Spleen (tissue), 11 donors: ENCODE results near the gene DALRD3. TPM values are rescaled to one million over a fixed set of nuclear protein-coding genes. Genes with fewer than 3 reads are reported as not detected.

Experiments
- DNase-seq: peaks from one replicate; pipeline ENCODE4 v3.0.0-alpha.2; 2020
- H3K27ac ChIP-seq, 8 donors: fragments of 200-600 bp; sonication (generic) in 7 of 8; 1 replicate in 4 of 8; 2 replicates in 4 of 8; pipeline versions ENCODE4 v1.5.0 to v1.8.0; 2016 to 2021; ENCODE audit warnings: inconsistent platforms in 4 of 8, mild to moderate bottlenecking in 4 of 8, moderate library complexity in 1 of 8
- H3K27me3 ChIP-seq, 7 donors: fragments of 200-600 bp; sonication (generic) in 6 of 7; replicated peaks in 1 of 7; 1 replicate in 4 of 7; 2 replicates in 3 of 7; pipeline versions ENCODE4 v1.5.0 to v1.8.0; 2016 to 2021; ENCODE audit warnings: inconsistent platforms in 3 of 7, mild to moderate bottlenecking in 1 of 7
- H3K36me3 ChIP-seq, 6 donors: fragments of 200-600 bp; sonication (generic) in 5 of 6; 1 replicate in 4 of 6; 2 replicates in 2 of 6; pipeline versions ENCODE4 v1.5.0 to v1.8.0; 2016 to 2021; ENCODE audit warnings: inconsistent platforms in 2 of 6
- H3K4me1 ChIP-seq, 6 donors: fragments of 200-600 bp; sonication (generic) in 5 of 6; 1 replicate in 3 of 6; 2 replicates in 3 of 6; pipeline versions ENCODE4 v1.5.0 to v1.8.0; 2016 to 2021; ENCODE audit warnings: inconsistent platforms in 3 of 6
- H3K4me3 ChIP-seq, 8 donors: fragments of 200-600 bp; sonication (generic) in 7 of 8; 1 replicate in 4 of 8; 2 replicates in 4 of 8; pipeline versions ENCODE4 v1.5.0 to v1.8.0; 2016 to 2021; ENCODE audit warnings: inconsistent platforms in 4 of 8, mild to moderate bottlenecking in 4 of 8, moderate library complexity in 2 of 8
- H3K9me3 ChIP-seq, 8 donors: fragments of 200-600 bp; sonication (generic) in 7 of 8; 1 replicate in 4 of 8; 2 replicates in 4 of 8; pipeline versions ENCODE4 v1.5.0 to v1.8.0; 2016 to 2021; ENCODE audit warnings: inconsistent platforms in 4 of 8
- POLR2A ChIP-seq, 3 donors: fragments of 450-650 bp; IDR thresholded peaks; one replicate each; pipeline ENCODE4 v1.5.1; 2017; ENCODE audit warnings: antibody characterized with exemption in 3 of 3, mild to moderate bottlenecking in 1 of 3
- POLR2AphosphoS5 ChIP-seq, 3 donors: sonication (generic); formaldehyde crosslinking; IDR thresholded peaks; one replicate each; pipeline ENCODE4 v1.5.1; 2017; ENCODE audit warnings: antibody characterized with exemption in 3 of 3
- WGBS, 5 donors: extraction: QIAGEN DNeasy Blood & Tissue Kit in 3 of 5; methylation state at CpG; one replicate each; pipeline versions ENCODE4 v1.1.5 to v1.1.7; 2013 to 2018; 5-methylcytosine and 5-hydroxymethylcytosine counted together
- intact Hi-C: fragments of 100-400 bp; cut with DNase I; formaldehyde crosslinking; loops from one replicate; pipeline ENCODE4 v1.15.0; 2023; ENCODE audit warnings: low total_unique reads
- polyA plus RNA-seq, 3 donors: library from polyadenylated mRNA; stranded (reverse); fragments of 200-250 nt; gene quantifications; one replicate each; pipeline ENCODE4 v1.2.1, GENCODE V29; 2013
- total RNA-seq, 7 donors: library from RNA; depleted of rRNA in 3 of 7; stranded (reverse); fragments of >200 nt in 3 of 7; fragmentation: NEBNext Ultra II Directional in 4 of 7; extraction: Animal tissue kit (Norgen Biotek cat#: 25700) in 4 of 7; gene quantifications; one replicate each; pipeline versions ENCODE4 v1.1.0 to v1.2.1, GENCODE V29; 2016 to 2021
- TF ChIP-seq, protein P1 (sequence below), 11 experiments: fragments of 200-600 bp in 7 of 11; fragments of 450-650 bp in 4 of 11; sonication (generic) in 4 of 11; IDR thresholded peaks in 8 of 11; conservative IDR thresholded peaks in 3 of 11; 1 replicate in 7 of 11; 2 replicates in 4 of 11; pipeline versions ENCODE4 v1.4.0 to v1.8.0; 2016 to 2021; ENCODE audit warnings: antibody characterized with exemption in 11 of 11, inconsistent platforms in 4 of 11, mild to moderate bottlenecking in 1 of 11
- donor health status: healthy with polysubstance abuse.
- donor health status: DM: no; HTN: no; CAD: no; lungs with moderate emphysema.
- donor health status: DM: no; HTN: no; CAD: no.
- donor health status: Bipolar disorder and iron deficiency.
- donor health status: healthy.
- donor health status: DM: no; HTN: no; CAD: no.
- donor health status: DM: yes; HTN: yes; CAD: no.

Gene DALRD3
- total and polyA plus RNA-seq, 10 donors = 16.4 to 32.0 (median 25.3) TPM

DNA sequence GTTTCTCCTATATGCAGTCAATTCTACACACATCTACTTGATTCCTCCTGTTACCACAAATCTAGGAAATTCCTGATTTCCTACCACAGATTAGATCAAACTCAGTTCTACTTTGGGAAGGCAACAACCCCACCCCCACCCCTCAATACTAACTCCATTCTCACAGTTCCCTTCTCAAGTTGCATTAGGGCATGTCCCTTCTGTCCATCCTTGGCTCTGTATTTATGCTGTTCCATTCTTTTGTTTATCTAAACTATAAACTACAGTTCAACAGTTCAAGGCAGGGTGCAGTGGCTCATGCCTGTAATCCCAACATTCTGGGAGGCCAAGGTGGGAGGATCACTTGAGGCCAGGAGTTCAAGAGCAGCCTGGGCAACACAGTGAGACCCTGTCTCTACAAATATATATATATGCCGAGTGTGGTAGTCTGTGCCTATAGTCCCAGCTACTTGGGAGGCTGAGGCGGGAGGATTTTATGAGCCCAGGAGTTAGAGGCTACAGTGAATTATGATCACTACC is 36.0 kb upstream of the DALRD3 start:
- H3K36me3 ChIP-seq = peaks cover 0 to 100% (median 74%) of the 10 kb centered on the region in 6 donors
- DNase-seq = no peak
- H3K4me1 ChIP-seq = peaks cover 0 to 4% (median 0%) of the 10 kb centered on the region in 6 donors
- WGBS, 5 donors = 91 to 100% (median 97%) methylated on average over 2 of the region's 2 CpGs
- H3K9me3 ChIP-seq = no peaks in the 10 kb centered on the region
- intact Hi-C loops = no loop called here
- no peak overlapping the region for H3K4me3 ChIP-seq
- no peak for TF ChIP-seq POLR2A (IDR thresholded peaks at IDR 0.05)
- TF ChIP-seq, protein P1, sequence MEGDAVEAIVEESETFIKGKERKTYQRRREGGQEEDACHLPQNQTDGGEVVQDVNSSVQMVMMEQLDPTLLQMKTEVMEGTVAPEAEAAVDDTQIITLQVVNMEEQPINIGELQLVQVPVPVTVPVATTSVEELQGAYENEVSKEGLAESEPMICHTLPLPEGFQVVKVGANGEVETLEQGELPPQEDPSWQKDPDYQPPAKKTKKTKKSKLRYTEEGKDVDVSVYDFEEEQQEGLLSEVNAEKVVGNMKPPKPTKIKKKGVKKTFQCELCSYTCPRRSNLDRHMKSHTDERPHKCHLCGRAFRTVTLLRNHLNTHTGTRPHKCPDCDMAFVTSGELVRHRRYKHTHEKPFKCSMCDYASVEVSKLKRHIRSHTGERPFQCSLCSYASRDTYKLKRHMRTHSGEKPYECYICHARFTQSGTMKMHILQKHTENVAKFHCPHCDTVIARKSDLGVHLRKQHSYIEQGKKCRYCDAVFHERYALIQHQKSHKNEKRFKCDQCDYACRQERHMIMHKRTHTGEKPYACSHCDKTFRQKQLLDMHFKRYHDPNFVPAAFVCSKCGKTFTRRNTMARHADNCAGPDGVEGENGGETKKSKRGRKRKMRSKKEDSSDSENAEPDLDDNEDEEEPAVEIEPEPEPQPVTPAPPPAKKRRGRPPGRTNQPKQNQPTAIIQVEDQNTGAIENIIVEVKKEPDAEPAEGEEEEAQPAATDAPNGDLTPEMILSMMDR (IDR thresholded peaks at IDR 0.05 in 8 of 11, conservative IDR thresholded peaks at IDR 0.05 in 3 of 11) = no peak
- TF ChIP-seq POLR2AphosphoS5 (IDR thresholded peaks at IDR 0.05) = no peak
- H3K27me3 ChIP-seq = no peaks in the 10 kb centered on the region
- no peak overlapping the region for H3K27ac ChIP-seq

DNA sequence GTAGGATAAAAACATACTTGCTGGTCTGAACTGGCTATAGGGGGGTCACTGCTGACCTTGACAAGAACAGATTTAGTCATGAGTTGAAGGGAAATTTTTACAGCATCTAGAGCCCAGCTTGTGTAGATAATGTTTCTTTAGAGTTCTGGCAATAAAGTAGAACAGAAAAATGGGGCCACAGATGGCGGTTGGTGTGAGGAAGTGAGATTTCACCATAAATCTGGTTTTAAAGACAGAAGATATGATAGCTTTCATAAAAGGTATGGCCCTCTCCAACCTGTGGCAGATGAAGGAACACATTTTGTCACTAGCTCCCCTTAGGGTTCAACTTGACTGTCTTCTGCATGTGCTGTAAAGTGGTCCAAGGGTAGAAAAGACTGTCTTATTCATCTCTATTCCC is 35.2 kb upstream of the DALRD3 start:
- TF ChIP-seq, protein P1 (IDR thresholded peaks at IDR 0.05 in 8 of 11, conservative IDR thresholded peaks at IDR 0.05 in 3 of 11) = no peak
- no peak for TF ChIP-seq POLR2A (IDR thresholded peaks at IDR 0.05)
- TF ChIP-seq POLR2AphosphoS5 (IDR thresholded peaks at IDR 0.05) = no peak
- Histone ChIP-seq H3K27ac (no peak overlapping the region), H3K4me1 (peaks cover 0 to 4% (median 0%) of the 10 kb centered on the region in 6 donors), H3K9me3 (no peaks in the 10 kb centered on the region), H3K4me3 (no peak overlapping the region), H3K27me3 (no peaks in the 10 kb centered on the region), H3K36me3 (peaks cover 0 to 100% (median 69%) of the 10 kb centered on the region in 6 donors)
- intact Hi-C loops = no loop called here
- 54 to 84% (median 68%) methylated on average over 1 of the region's 1 CpG for WGBS, 5 donors
- no peak for DNase-seq

DNA sequence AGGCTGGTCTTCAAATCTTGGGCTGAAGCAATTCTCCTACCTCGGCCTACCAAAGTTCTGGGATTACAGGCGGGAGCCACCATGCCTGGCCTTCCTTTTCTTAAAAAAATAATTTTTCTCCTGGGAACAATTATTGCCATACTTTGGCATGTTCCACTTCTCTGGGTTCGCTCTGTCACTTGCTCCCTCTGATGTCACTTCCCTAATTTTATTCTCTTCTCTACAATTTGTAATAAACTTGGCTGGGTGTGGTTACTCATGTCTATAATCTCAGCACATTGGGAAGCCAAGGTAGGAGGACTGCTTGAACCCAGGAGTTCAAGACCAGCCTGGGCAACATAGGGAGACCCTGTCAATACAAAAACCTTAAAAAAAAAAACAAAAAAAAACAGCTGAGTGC is 16.9 kb upstream of the DALRD3 start:
- DNase-seq = no peak
- Histone ChIP-seq H3K27ac (peak overlapping the region in 2 of 8 donors; percentile 4 to 32), H3K27me3 (no peaks in the 10 kb centered on the region), H3K36me3 (peaks cover 0 to 100% (median 84%) of the 10 kb centered on the region in 6 donors), H3K4me1 (peaks cover 0 to 10% (median 0%) of the 10 kb centered on the region in 6 donors), H3K4me3 (no peak overlapping the region), H3K9me3 (no peaks in the 10 kb centered on the region)
- WGBS, 5 donors = 85 to 96% (median 93%) methylated on average over 3 of the region's 3 CpGs
- intact Hi-C loops = no loop called here
- no peak for TF ChIP-seq POLR2A (IDR thresholded peaks at IDR 0.05)
- TF ChIP-seq, protein P1 (IDR thresholded peaks at IDR 0.05 in 8 of 11, conservative IDR thresholded peaks at IDR 0.05 in 3 of 11) = no peak
- TF ChIP-seq POLR2AphosphoS5 (IDR thresholded peaks at IDR 0.05) = no peak

DNA sequence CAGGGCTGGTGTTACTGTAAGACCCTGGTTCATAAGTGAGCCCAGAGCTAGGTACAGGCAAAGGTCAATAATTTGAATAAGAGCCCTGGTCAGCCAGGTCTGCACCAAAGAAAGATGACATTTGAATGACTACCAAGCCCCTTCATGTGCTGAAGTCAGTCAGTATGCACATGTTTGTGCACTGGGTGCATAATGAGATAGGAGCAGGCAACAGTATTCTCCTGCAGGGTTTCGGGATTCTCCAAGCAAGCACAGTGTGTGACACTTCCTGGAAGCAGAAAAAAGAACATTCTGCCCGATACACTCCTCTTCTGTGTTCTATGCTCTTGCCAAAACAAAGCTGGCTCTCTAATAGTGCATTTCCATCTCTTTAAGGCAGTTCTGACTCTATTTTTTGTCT is 16.3 kb upstream of the DALRD3 start:
- Histone ChIP-seq H3K9me3 (no peaks in the 10 kb centered on the region), H3K27me3 (no peaks in the 10 kb centered on the region), H3K36me3 (peaks cover 0 to 99% (median 82%) of the 10 kb centered on the region in 6 donors), H3K4me1 (peaks cover 0 to 15% (median 3%) of the 10 kb centered on the region in 6 donors), H3K4me3 (no peak overlapping the region), H3K27ac (peak overlapping the region in 2 of 8 donors; percentile 4 to 32)
- intact Hi-C loops = no loop called here
- no peak for DNase-seq
- 90 to 97% (median 95%) methylated on average over 2 of the region's 2 CpGs for WGBS, 5 donors
- TF ChIP-seq, protein P1 (IDR thresholded peaks at IDR 0.05 in 8 of 11, conservative IDR thresholded peaks at IDR 0.05 in 3 of 11) = no peak
- TF ChIP-seq POLR2A (IDR thresholded peaks at IDR 0.05) (no peak), POLR2AphosphoS5 (IDR thresholded peaks at IDR 0.05) (no peak)
